Heart left ventricle (tissue), 13 donors: ENCODE results near the gene CFAP100.

Source experiments
- POLR2A ChIP-seq, 2 donors: fragments of 450-650 bp; IDR thresholded peaks; one replicate each; pipeline ENCODE4 v1.6.1; 2017; ENCODE audit warnings: antibody characterized with exemption in 2 of 2, mild to moderate bottlenecking in 2 of 2, moderate library complexity in 2 of 2
- TF ChIP-seq, protein P1 (sequence below), 12 donors: fragments of 200-600 bp; sonication (generic) in 4 of 12; IDR thresholded peaks; one replicate each; pipeline versions ENCODE4 v1.5.0 to v1.8.0; 2018 to 2022; ENCODE audit warnings: antibody characterized with exemption in 12 of 12, mild to moderate bottlenecking in 5 of 12
- donor health status: ischemic (EF 13 %, LVEDD 7.1; RV severe dilation, severe dysfunction).
- donor health status: DM: no; HTN: yes; CAD: no.
- donor health status: DM: no; HTN: no; CAD: no.
- donor health status: ischemic (EF 25% LVEDD 6.9; RV normal size, moderate dysfunction).
- donor health status: ischemic (EF 25% LVEDD 5.7; RV mildly dilated, moderate dysfunction).
- donor health status: ischemic (EF 35%, LVEDD 5.7; RV mildly dilated, moderate dysfunction).
- donor health status: nonischemic (EF 11% LVEDD 7.7; RV severe dilation, severe dysfunction).
- donor health status: DM: yes; HTN: yes; CAD: no.
- donor health status: PGD.
- donor health status: ischemic (EF 29% LVEDD 5.4; RV normal size, mild dysfunction).
- donor health status: nonischemic (EF 23%, LVEDD 6.1; RV moderate dilation, normal function).

DNA sequence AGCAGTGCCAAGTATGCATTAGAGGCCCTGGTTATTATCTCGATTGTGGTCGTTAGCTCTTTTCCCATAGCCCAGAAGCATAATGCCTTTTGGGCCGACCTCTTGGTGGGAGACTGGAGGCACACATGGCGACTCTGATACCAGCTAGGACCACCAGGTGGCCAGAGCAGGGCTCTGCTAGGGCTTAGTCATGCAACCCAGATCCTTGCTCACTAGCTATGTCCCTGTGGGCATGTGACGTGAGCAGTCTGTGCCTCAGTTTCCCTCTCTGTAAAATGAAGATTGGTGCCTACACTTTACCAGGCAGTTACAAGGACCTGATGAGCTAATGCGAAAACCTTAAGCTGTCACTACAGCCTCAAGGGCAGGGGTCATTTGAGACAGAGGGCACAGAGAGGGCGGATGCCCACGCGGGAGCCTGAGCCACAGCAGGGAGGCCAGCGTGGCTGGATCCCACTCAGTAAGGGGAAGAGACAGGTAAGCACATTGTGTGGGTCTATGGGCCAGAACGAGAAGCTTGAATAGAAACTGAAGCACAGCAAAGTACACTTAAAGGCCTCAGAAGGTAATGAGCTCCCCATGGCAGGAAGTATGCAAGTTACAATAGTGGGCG is 46.3 kb upstream of the CFAP100 start:
- TF ChIP-seq, protein P1, sequence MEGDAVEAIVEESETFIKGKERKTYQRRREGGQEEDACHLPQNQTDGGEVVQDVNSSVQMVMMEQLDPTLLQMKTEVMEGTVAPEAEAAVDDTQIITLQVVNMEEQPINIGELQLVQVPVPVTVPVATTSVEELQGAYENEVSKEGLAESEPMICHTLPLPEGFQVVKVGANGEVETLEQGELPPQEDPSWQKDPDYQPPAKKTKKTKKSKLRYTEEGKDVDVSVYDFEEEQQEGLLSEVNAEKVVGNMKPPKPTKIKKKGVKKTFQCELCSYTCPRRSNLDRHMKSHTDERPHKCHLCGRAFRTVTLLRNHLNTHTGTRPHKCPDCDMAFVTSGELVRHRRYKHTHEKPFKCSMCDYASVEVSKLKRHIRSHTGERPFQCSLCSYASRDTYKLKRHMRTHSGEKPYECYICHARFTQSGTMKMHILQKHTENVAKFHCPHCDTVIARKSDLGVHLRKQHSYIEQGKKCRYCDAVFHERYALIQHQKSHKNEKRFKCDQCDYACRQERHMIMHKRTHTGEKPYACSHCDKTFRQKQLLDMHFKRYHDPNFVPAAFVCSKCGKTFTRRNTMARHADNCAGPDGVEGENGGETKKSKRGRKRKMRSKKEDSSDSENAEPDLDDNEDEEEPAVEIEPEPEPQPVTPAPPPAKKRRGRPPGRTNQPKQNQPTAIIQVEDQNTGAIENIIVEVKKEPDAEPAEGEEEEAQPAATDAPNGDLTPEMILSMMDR (IDR thresholded peaks at IDR 0.05), result no peak
- TF ChIP-seq POLR2A (IDR thresholded peaks at IDR 0.05), result no peak
